ENCODE data around the gene ABTB1.

- TF ChIP-seq CTCF (IDR thresholded peaks at IDR 0.05) (no peak), POLR2A (IDR thresholded peaks at IDR 0.05) (no peak)
Observed at GRCh38 chr3:127660621-127661251, 12.0 kb upstream of the ABTB1 start.
